ENCODE measurements around the gene SNX6. TPM values are rescaled to one million over a fixed set of nuclear protein-coding genes. Genes with fewer than 3 reads are reported as not detected.

SNX6 gene
- 96.8 and 106 TPM in 2 replicates for total RNA-seq (2013; cell fraction: nucleolus; rRNA removed)
- 36.0 and 43.7 TPM in 2 replicates for total RNA-seq (2014; rRNA removed)
- 58.1 and 61.6 TPM in 2 replicates for total RNA-seq (2014; rRNA removed; fragmentation: Illumina TruSeq; extraction: Trizol)
- 43.0 and 45.9 TPM in 2 replicates for total RNA-seq (2021)
- polyA plus RNA-seq (2011; ENCODE audit: low read depth) = 24.3 TPM
- 65.6 and 107 TPM in 2 replicates for polyA plus RNA-seq (2011; rRNA removed)
- 19.3 and 59.4 TPM in 2 replicates for polyA plus RNA-seq (2011; cell fraction: cytosol; rRNA removed)
- polyA plus RNA-seq (2011; cell fraction: nucleus; rRNA removed) = 21.8 and 22.3 TPM in 2 replicates
- polyA plus RNA-seq (2012) = 35.5 and 42.6 TPM in 2 replicates
- 81.3 and 91.6 TPM in 2 replicates for polyA plus RNA-seq (2014; fragmentation: Illumina TruSeq; extraction: Trizol)
- 100 to 1,000 TPM in 1 of 2 experiments, 10 to 100 TPM in 1; 85.1 to 107 TPM for polyA plus RNA-seq (2014; fragmentation: Nextera tagmentation; extraction: Ambion mirVana)
- polyA plus RNA-seq (2014; rRNA removed) = 34.4 and 34.8 TPM in 2 replicates
- 10 to 100 TPM; 77.9 to 79.5 TPM for polyA plus RNA-seq (2016; fragmentation: Nextera tagmentation; extraction: Ambion mirVana)
- polyA minus RNA-seq (2011; rRNA and poly(A)+ RNA removed) = 24.7 and 32.4 TPM in 2 replicates
- polyA minus RNA-seq (2011; cell fraction: cytosol; rRNA and poly(A)+ RNA removed) = 7.8 and 14.5 TPM in 2 replicates
- 8.3 and 14.5 TPM in 2 replicates for polyA minus RNA-seq (2011; cell fraction: nucleus; rRNA and poly(A)+ RNA removed)
- percentile 76 among the genes with signal in this experiment for Bru-seq, nascent RNA
- percentile 78 among the genes with signal in this experiment for BruChase-seq, experiment 1, labeled RNA remaining after a 6-hour chase
- percentile 75 among the genes with signal in this experiment for BruChase-seq, experiment 2, labeled RNA remaining after a 2-hour chase
- long read RNA-seq, experiment 1, transcript SNX6-201 (14 exons, 2,001 nt) = major isoform, 53 of 88 reads
- long read RNA-seq, experiment 1, transcript SNX6-202 (13 exons, 3,398 nt) = minor isoform, 7 of 88 reads
- long read RNA-seq, experiment 1, partial matches to known transcripts = 10 of 88 reads
- long read RNA-seq, experiment 1, other reads (novel, unspliced or antisense) = 18 of 88 reads
- long read RNA-seq, experiment 2, transcript SNX6-201 (14 exons, 2,001 nt) = major isoform, 397 of 545 reads
- long read RNA-seq, experiment 2, transcript SNX6-202 (13 exons, 3,398 nt) = minor isoform, 20 of 545 reads
- long read RNA-seq, experiment 2, partial matches to known transcripts = 73 of 545 reads
- long read RNA-seq, experiment 2, other reads (novel, unspliced or antisense) = 52 of 545 reads

DNA sequence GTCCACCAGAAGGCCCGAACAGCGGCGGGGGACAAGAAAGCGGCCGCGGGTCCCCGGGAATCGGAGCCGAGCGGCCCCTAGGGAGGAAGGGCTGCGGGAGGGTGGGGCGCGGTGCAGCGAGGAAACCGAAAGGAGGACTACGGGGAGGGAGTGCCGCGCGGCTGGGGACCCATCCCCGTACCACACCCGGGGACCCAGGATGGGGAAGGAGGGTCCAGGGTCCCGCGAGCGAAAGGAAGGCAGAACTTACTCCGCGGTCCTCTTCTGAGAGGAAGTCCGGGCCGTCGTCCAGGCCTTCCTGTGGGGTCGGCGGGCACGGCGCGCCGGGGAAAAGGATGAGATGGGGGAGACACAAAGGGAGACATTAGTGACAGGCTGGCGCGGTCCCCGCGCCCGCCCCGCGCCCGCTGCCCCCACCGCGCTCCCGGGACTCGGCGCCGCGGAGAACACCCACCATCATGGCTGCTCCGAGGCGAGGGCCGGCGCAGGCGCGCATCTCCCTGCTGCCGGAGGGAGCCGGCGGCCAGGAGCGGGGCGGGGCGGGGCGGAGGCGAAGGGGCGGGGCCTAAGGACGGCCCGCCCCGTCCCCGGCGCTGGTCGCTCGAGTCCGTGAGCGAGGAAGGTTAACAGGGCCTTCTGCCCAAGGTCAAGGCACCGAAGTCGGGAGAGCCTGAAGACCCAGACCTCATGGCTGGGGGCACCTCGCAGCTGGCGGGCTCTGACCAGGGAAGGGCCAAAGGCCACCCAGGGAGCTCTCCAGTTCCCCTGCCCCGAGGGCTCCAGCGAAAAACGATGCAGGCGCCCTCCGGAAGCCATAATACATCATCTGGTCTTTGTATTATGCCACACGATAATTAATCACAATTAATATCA is at the start of gene SNX6:
Gene SNX6, minus strand, starts transcription at position 492 of the 873 bp plus-strand sequence. Its CDS starts 32 bp downstream, at position 460.
- Histone ChIP-seq H3K27ac (ENCODE audit: control insufficient read depth, insufficient read depth) (peak within 1 kb of the TSS; percentile 86), H3K9ac (ENCODE audit: control insufficient read depth, insufficient read depth, low read length) (peak within 1 kb of the TSS; percentile 83), H3K4me2 (ENCODE audit: control insufficient read depth, insufficient read depth) (peak within 1 kb of the TSS; percentile 66), H3K9me3 (replicated peaks; ENCODE audit: control insufficient read depth, insufficient read depth, low read length) (no peaks in the 10 kb centered on the region), H4K20me1 (ENCODE audit: control insufficient read depth, insufficient read depth) (no peaks in the 10 kb centered on the region), H3K4me3 (peak within 1 kb of the TSS; percentile 93), H3K79me2 (ENCODE audit: control insufficient read depth, insufficient read depth, low read length) (peaks cover 20% of the 10 kb centered on the region), H3K4me1 (ENCODE audit: control insufficient read depth, insufficient read depth, low read length) (no peaks in the 10 kb centered on the region), H3K27me3 (replicated peaks in 1 of 2; ENCODE audit: control insufficient read depth in 2 of 2, insufficient read depth in 2 of 2, low read length in 1 of 2) (no peaks in the 10 kb centered on the region), H2AFZ (ENCODE audit: control insufficient read depth, low read depth, low read length) (peak within 1 kb of the TSS; percentile 83), H3K36me3 (ENCODE audit: control insufficient read depth in 2 of 2, insufficient read depth in 2 of 2, low read length in 1 of 2) (no peaks in the 10 kb centered on the region)
- intact Hi-C loops (cut with micrococcal nuclease; ENCODE audit: unreplicated experiment) = no loop called here
- CTCF ChIA-PET = no interaction called here
- ATAC-seq = peak; percentile 99
- no TSS peak for BruUV-seq (replicated peaks)
- no peak for DNase-seq (ENCODE audit: low read depth, low spot score)
- in situ Hi-C loops (cut with MboI) = no loop called here
- RAD21 ChIA-PET (ENCODE audit: unreplicated experiment) = no interaction called here
- SMC1A ChIA-PET (ENCODE audit: uncharacterized antibody, unreplicated experiment) = no interaction called here
- POLR2A ChIA-PET = no interaction called here
- WGBS (ENCODE audit: insufficient coverage, insufficient replicate concordance, low lambda C conversion rate, missing lambda C conversion rate) = 5% methylated on average over 56 of the region's 84 CpGs
- peak; percentile 74 for FAIRE-seq
- no peak for TF ChIP-seq CBX5 (IDR thresholded peaks at IDR 0.05; ENCODE audit: low read depth)
- TF ChIP-seq ZNF207 (IDR thresholded peaks at IDR 0.05; ENCODE audit: borderline replicate concordance) = no peak; the same call in 1 of the 2 replicates
- TF ChIP-seq GATAD2B (conservative IDR thresholded peaks at IDR 0.05; ENCODE audit: low read depth) = peak; percentile 70; the same call in 1 of the 2 replicates
- no peak for TF ChIP-seq CHD1 (IDR thresholded peaks at IDR 0.05; ENCODE audit: low read depth, low read length)
- 0 out of 2 replicates have a peak, but pooled peaks have one; percentile 75 for TF ChIP-seq PML (IDR thresholded peaks at IDR 0.05; ENCODE audit: low read length)
- TF ChIP-seq CBX3 (IDR thresholded peaks at IDR 0.05; ENCODE audit: borderline replicate concordance, low read depth) = no peak
- no peak for TF ChIP-seq BMI1 (IDR thresholded peaks at IDR 0.05; ENCODE audit: borderline replicate concordance)
- TF ChIP-seq NRF1 (conservative IDR thresholded peaks at IDR 0.05; ENCODE audit: low read depth, low read length) = peak; percentile 36; the same call in 1 of the 2 replicates
- TF ChIP-seq TCF12 (IDR thresholded peaks at IDR 0.05; ENCODE audit: low read depth, low read length) = no peak
- peak; percentile 56; the same call in 1 of the 2 replicates for TF ChIP-seq SMARCA5 (IDR thresholded peaks at IDR 0.05)
- TF ChIP-seq SMAD1 (IDR thresholded peaks at IDR 0.05; ENCODE audit: low read depth, partially characterized antibody) = no peak
- TF ChIP-seq, protein P1, sequence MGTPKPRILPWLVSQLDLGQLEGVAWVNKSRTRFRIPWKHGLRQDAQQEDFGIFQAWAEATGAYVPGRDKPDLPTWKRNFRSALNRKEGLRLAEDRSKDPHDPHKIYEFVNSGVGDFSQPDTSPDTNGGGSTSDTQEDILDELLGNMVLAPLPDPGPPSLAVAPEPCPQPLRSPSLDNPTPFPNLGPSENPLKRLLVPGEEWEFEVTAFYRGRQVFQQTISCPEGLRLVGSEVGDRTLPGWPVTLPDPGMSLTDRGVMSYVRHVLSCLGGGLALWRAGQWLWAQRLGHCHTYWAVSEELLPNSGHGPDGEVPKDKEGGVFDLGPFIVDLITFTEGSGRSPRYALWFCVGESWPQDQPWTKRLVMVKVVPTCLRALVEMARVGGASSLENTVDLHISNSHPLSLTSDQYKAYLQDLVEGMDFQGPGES (IDR thresholded peaks at IDR 0.05) = no peak
- no peak for TF ChIP-seq TARDBP (IDR thresholded peaks at IDR 0.05; ENCODE audit: borderline replicate concordance)
- no peak for TF ChIP-seq KAT2A (conservative IDR thresholded peaks at IDR 0.05; ENCODE audit: control insufficient read depth, low read depth, low read length)
- TF ChIP-seq STAT3 (IDR thresholded peaks at IDR 0.05; ENCODE audit: low read depth, low read length) = no peak
- no peak for TF ChIP-seq SIN3A (IDR thresholded peaks at IDR 0.05; ENCODE audit: low read depth, low read length)
- no peak for TF ChIP-seq SKIL (IDR thresholded peaks at IDR 0.05; ENCODE audit: low read depth, poor library complexity, severe bottlenecking)
